Measurements from ENCODE around the gene MYLK3.

MYLK3 gene

DNA sequence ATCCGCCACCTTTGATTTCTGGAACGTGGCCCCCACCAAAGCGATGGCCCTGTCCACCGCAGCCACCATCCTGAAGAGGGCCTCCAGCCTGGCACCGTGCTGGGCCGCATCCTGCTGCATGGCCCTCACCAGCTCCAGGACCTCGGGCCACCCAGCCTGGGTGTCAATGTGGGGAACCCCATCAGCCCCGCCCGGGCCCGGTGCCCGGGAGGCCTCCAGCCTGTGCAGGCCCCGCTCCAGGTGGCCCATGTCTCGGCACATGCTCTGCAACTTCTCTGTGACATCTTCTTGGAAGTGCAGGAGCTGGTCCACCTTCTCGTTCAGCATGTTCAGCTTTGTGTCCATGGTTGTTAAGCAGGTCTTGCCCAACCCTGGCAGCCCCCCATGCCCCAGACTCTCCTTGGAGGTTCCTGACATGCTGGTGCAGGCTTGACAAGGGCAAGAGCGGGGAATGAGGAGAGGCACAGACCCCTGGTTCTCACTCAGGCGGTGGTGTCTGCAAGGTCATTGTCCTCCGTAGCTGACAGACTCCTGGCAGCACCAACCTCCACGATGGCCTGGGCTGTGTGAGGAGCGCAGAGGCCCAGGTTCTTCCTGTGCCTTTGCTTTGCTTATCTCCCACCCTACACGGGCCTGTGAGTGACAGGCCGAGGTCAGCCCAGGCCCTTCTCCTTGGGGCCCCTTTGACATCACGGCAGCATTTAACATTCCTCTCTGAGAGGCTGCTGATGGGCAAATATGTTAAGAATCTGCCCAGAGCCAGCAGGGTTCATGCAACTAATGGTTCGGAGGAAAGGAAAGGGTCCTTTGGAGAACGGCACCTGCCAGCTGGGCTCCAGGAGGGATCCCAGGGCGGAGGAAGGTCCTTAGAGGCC is at the start of gene MYLK3:
MYLK3 (minus strand) TSS at position 568 of the 875 bp plus-strand sequence; CDS start at position 417, 151 bp downstream.
- no peaks in the 10 kb centered on the region for H3K9me3 ChIP-seq (ENCODE audit: control insufficient read depth in 2 of 2, low read length in 2 of 2)
- H3K4me3 ChIP-seq (ENCODE audit: low read length in 2 of 2), result no peak within 1 kb of the TSS
- no peak within 1 kb of the TSS for H3K27ac ChIP-seq (ENCODE audit: low read depth in 2 of 2, low read length in 2 of 2)
- no peaks in the 10 kb centered on the region for H3K27me3 ChIP-seq (ENCODE audit: control insufficient read depth in 2 of 2, insufficient read depth in 2 of 2, low read length in 2 of 2)
- peaks cover 0 to 3% of the 10 kb centered on the region in 2 donors for H3K4me1 ChIP-seq (ENCODE audit: control insufficient read depth in 2 of 2, insufficient read depth in 2 of 2, low read length in 2 of 2)
- H3K9ac ChIP-seq (ENCODE audit: low read depth in 1 of 2, low read length in 2 of 2), result no peak within 1 kb of the TSS
- H3K36me3 ChIP-seq (ENCODE audit: control insufficient read depth in 2 of 2, insufficient read depth in 2 of 2, low read length in 2 of 2), result no peaks in the 10 kb centered on the region

DNA sequence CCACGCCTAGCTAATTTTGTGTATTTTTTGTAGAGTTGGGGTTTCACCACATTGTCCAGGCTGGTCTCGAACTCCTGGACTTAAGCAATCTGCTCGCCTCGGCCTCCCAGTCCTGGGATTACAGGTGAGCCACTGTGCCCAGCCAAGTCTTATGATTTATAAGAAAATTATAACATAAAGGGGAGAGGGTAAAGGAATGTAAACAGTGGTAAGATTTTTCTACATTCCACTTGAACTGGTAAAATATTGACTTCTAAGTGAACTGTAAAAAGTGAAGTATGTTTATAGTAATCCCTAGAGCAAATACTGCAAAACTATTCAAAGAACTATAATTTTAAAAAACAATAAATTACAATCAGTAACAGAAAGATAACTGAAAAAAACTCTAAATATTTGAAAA is 49.4 kb upstream of the MYLK3 start:
- Histone ChIP-seq H3K4me1 (ENCODE audit: control insufficient read depth in 2 of 2, insufficient read depth in 2 of 2, low read length in 2 of 2) (no peaks in the 10 kb centered on the region), H3K27ac (ENCODE audit: low read depth in 2 of 2, low read length in 2 of 2) (no peak overlapping the region), H3K4me3 (ENCODE audit: low read length in 2 of 2) (no peak overlapping the region), H3K9me3 (ENCODE audit: control insufficient read depth in 2 of 2, low read length in 2 of 2) (no peaks in the 10 kb centered on the region), H3K27me3 (ENCODE audit: control insufficient read depth in 2 of 2, insufficient read depth in 2 of 2, low read length in 2 of 2) (no peaks in the 10 kb centered on the region), H3K9ac (ENCODE audit: low read depth in 1 of 2, low read length in 2 of 2) (no peak overlapping the region), H3K36me3 (ENCODE audit: control insufficient read depth in 2 of 2, insufficient read depth in 2 of 2, low read length in 2 of 2) (peaks cover under 1 to 2% of the 10 kb centered on the region in 2 donors)

- Histone ChIP-seq H3K4me1 (ENCODE audit: control insufficient read depth in 2 of 2, insufficient read depth in 2 of 2, low read length in 2 of 2) (no peaks in the 10 kb centered on the region), H3K4me3 (ENCODE audit: low read length in 2 of 2) (no peak overlapping the region), H3K36me3 (ENCODE audit: control insufficient read depth in 2 of 2, insufficient read depth in 2 of 2, low read length in 2 of 2) (no peaks in the 10 kb centered on the region), H3K9me3 (ENCODE audit: control insufficient read depth in 2 of 2, low read length in 2 of 2) (no peaks in the 10 kb centered on the region), H3K9ac (ENCODE audit: low read depth in 1 of 2, low read length in 2 of 2) (no peak overlapping the region), H3K27me3 (ENCODE audit: control insufficient read depth in 2 of 2, insufficient read depth in 2 of 2, low read length in 2 of 2) (no peaks in the 10 kb centered on the region), H3K27ac (ENCODE audit: low read depth in 2 of 2, low read length in 2 of 2) (no peak overlapping the region)
Observed at GRCh38 chr16:46796764-46797269, 48.7 kb upstream of the MYLK3 start.

- no peaks in the 10 kb centered on the region for H3K36me3 ChIP-seq (ENCODE audit: control insufficient read depth in 2 of 2, insufficient read depth in 2 of 2, low read length in 2 of 2)
- H3K27ac ChIP-seq (ENCODE audit: low read depth in 2 of 2, low read length in 2 of 2), result no peak overlapping the region
- H3K9me3 ChIP-seq (ENCODE audit: control insufficient read depth in 2 of 2, low read length in 2 of 2), result no peaks in the 10 kb centered on the region
- no peaks in the 10 kb centered on the region for H3K27me3 ChIP-seq (ENCODE audit: control insufficient read depth in 2 of 2, insufficient read depth in 2 of 2, low read length in 2 of 2)
- peaks cover 3 to 7% of the 10 kb centered on the region in 2 donors for H3K4me1 ChIP-seq (ENCODE audit: control insufficient read depth in 2 of 2, insufficient read depth in 2 of 2, low read length in 2 of 2)
- no peak overlapping the region for H3K4me3 ChIP-seq (ENCODE audit: low read length in 2 of 2)
- H3K9ac ChIP-seq (ENCODE audit: low read depth in 1 of 2, low read length in 2 of 2), result no peak overlapping the region
Observed at GRCh38 chr16:46793841-46794240, 45.7 kb upstream of the MYLK3 start.

GRCh38 chr16:46790599-46791270 is 42.6 kb upstream of the MYLK3 start:
- Histone ChIP-seq H3K36me3 (ENCODE audit: control insufficient read depth in 2 of 2, insufficient read depth in 2 of 2, low read length in 2 of 2) (no peaks in the 10 kb centered on the region), H3K9ac (ENCODE audit: low read depth in 1 of 2, low read length in 2 of 2) (peak overlapping the region in 1 of 2 donors; percentile 75), H3K27ac (ENCODE audit: low read depth in 2 of 2, low read length in 2 of 2) (no peak overlapping the region), H3K9me3 (ENCODE audit: control insufficient read depth in 2 of 2, low read length in 2 of 2) (no peaks in the 10 kb centered on the region), H3K4me1 (ENCODE audit: control insufficient read depth in 2 of 2, insufficient read depth in 2 of 2, low read length in 2 of 2) (peaks cover 3 to 7% of the 10 kb centered on the region in 2 donors), H3K4me3 (ENCODE audit: low read length in 2 of 2) (peak overlapping the region; percentile 69 to 85), H3K27me3 (ENCODE audit: control insufficient read depth in 2 of 2, insufficient read depth in 2 of 2, low read length in 2 of 2) (no peaks in the 10 kb centered on the region)

DNA sequence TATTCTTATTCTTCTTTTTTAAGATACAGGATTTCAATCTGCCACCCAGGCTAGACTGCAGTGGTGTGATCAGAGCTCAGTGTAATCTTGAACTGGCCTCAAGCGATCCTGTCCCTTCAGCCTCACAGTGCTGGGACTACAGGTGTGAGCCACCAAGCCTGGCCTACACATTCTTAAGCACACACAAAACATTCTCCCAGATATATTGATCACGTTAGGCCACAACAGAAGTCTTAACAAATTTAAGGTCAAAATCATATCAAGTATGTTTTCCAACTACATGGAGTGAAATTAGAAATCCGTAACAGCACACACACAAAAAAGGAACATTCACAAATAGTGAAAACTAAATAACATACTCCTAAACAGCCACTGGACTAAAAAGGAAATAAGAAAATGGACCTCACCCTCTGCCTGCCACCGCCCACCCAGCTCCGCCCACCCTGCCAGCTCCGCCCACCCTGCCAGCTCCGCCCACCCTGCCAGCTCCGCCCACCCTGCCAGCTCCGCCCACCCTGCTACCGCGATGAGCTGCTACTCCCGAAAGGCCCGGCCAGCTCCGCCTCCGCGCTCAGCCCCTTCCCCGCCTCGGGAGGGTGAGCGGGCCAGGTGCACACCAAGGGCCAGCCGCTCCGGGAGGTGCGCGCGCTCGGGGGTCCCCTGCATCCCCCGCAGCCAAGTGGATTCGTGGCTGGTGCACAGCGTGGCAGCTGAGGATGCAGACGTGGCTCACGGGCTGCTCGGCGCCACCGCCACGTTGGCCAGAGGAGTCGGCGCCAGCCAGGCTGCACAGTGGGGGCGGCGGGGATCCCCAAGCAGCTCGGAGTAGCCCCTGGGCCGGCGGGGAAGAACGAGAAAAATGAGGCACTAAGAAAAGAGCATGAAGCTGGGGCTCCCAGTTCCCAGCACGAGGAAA is 41.6 kb upstream of the MYLK3 start:
- Histone ChIP-seq H3K36me3 (ENCODE audit: control insufficient read depth in 2 of 2, insufficient read depth in 2 of 2, low read length in 2 of 2) (no peaks in the 10 kb centered on the region), H3K4me3 (ENCODE audit: low read length in 2 of 2) (peak overlapping the region; percentile 69 to 85), H3K9ac (ENCODE audit: low read depth in 1 of 2, low read length in 2 of 2) (peak overlapping the region; percentile 52 to 75), H3K27me3 (ENCODE audit: control insufficient read depth in 2 of 2, insufficient read depth in 2 of 2, low read length in 2 of 2) (no peaks in the 10 kb centered on the region), H3K4me1 (ENCODE audit: control insufficient read depth in 2 of 2, insufficient read depth in 2 of 2, low read length in 2 of 2) (peaks cover 3 to 7% of the 10 kb centered on the region in 2 donors), H3K27ac (ENCODE audit: low read depth in 2 of 2, low read length in 2 of 2) (peak overlapping the region; percentile 71 to 73), H3K9me3 (ENCODE audit: control insufficient read depth in 2 of 2, low read length in 2 of 2) (no peaks in the 10 kb centered on the region)

DNA sequence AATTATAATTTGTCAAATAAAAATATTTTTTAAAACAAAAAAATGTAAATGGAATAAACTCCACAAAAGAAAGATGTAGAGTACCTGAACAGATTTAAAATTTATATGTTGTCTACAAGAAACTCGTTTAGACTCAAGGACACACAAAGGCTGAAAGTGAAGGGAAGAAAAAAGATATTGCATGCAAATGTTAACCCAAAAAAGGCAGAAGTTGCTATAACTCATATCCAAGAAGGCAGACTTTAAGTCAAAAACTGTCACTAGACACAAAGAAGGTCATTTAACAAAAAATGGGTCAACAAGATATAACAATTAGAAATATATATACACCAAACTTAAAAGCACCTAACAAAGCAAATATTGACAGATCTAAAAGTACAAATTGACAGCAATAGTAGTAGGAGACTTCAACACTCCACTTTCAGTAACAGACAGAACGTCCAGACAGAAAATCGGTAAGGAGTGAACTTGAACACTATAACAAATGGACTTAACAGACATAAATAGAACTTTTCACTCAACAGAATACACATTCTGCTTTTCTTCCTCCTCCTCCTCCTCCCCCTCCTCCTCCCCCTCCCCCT is 40.8 kb upstream of the MYLK3 start:
- no peaks in the 10 kb centered on the region for H3K9me3 ChIP-seq (ENCODE audit: control insufficient read depth in 2 of 2, low read length in 2 of 2)
- H3K27ac ChIP-seq (ENCODE audit: low read depth in 2 of 2, low read length in 2 of 2), result peak overlapping the region; percentile 71 to 73

DNA sequence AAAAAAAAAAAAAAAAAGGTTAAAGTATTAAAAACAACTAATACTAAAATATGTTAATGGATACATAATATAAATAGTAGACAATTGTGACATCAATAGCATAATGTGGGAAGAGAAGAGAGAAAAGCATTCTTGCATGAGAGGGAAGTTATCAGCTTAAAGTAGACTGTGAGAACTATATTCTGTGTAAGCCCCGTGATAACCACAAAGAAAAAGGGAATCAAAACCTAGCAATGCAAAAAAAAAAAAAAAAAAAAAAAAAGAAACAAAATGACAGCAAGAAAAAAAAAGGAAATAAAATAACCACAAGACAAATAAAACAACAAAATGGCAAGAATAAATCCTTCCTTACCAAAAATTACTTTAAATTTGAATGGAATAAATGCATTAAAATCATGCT is 39.8 kb upstream of the MYLK3 start:
- no peak overlapping the region for H3K9ac ChIP-seq (ENCODE audit: low read depth in 1 of 2, low read length in 2 of 2)
- H3K9me3 ChIP-seq (ENCODE audit: control insufficient read depth in 2 of 2, low read length in 2 of 2), result no peaks in the 10 kb centered on the region
- H3K36me3 ChIP-seq (ENCODE audit: control insufficient read depth in 2 of 2, insufficient read depth in 2 of 2, low read length in 2 of 2), result no peaks in the 10 kb centered on the region
- H3K4me1 ChIP-seq (ENCODE audit: control insufficient read depth in 2 of 2, insufficient read depth in 2 of 2, low read length in 2 of 2), result peaks cover 3 to 7% of the 10 kb centered on the region in 2 donors
- H3K27ac ChIP-seq (ENCODE audit: low read depth in 2 of 2, low read length in 2 of 2), result no peak overlapping the region
- H3K4me3 ChIP-seq (ENCODE audit: low read length in 2 of 2), result no peak overlapping the region
- no peaks in the 10 kb centered on the region for H3K27me3 ChIP-seq (ENCODE audit: control insufficient read depth in 2 of 2, insufficient read depth in 2 of 2, low read length in 2 of 2)

More for the DNA sequence above, 40.8 kb upstream of the MYLK3 start:
- no peak overlapping the region for H3K4me3 ChIP-seq (ENCODE audit: low read length in 2 of 2)
- H3K36me3 ChIP-seq (ENCODE audit: control insufficient read depth in 2 of 2, insufficient read depth in 2 of 2, low read length in 2 of 2), result no peaks in the 10 kb centered on the region
- no peak overlapping the region for H3K9ac ChIP-seq (ENCODE audit: low read depth in 1 of 2, low read length in 2 of 2)
- peaks cover 3 to 7% of the 10 kb centered on the region in 2 donors for H3K4me1 ChIP-seq (ENCODE audit: control insufficient read depth in 2 of 2, insufficient read depth in 2 of 2, low read length in 2 of 2)
- H3K27me3 ChIP-seq (ENCODE audit: control insufficient read depth in 2 of 2, insufficient read depth in 2 of 2, low read length in 2 of 2), result no peaks in the 10 kb centered on the region

DNA sequence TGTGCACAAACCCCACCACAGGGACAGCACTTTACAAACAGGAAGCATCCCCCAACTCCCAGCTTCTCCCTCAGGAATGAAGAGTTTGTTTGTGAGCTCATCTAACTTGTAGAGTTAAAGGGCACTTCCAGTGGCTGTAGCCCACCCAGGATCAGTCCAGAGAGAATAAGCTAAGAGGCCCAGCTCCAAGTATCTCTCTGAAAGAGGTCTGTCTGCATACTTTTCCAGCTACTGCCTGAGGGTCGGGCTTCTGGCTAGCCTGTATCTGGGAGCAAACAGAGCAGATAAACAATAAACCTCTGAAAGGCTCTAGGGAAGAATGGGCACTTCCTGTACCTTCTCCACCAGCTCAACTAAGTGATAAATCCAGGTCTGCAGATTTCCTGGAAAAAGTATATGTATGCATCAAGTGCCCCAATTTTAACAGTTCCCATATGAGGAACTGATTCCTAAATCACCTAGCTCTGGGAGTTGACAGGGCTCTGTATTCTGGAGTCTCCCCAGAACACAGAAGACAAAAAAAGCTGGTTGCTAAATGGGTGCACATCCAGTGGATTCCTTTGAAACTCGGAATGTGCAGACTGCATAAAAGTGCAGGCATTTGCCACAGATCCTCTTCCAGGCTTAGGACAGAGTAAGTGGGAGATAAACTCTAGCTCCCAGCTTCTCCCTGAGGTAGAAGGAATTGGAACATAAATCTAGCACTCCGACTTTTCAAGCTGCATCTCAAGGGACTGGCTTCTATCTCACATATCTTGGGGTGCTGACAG is 37.1 kb upstream of the MYLK3 start:
- H3K27ac ChIP-seq (ENCODE audit: low read depth in 2 of 2, low read length in 2 of 2), result no peak overlapping the region
- no peaks in the 10 kb centered on the region for H3K36me3 ChIP-seq (ENCODE audit: control insufficient read depth in 2 of 2, insufficient read depth in 2 of 2, low read length in 2 of 2)
- no peak overlapping the region for H3K4me3 ChIP-seq (ENCODE audit: low read length in 2 of 2)
- no peaks in the 10 kb centered on the region for H3K9me3 ChIP-seq (ENCODE audit: control insufficient read depth in 2 of 2, low read length in 2 of 2)
- peaks cover 3 to 5% of the 10 kb centered on the region in 2 donors for H3K4me1 ChIP-seq (ENCODE audit: control insufficient read depth in 2 of 2, insufficient read depth in 2 of 2, low read length in 2 of 2)
- H3K9ac ChIP-seq (ENCODE audit: low read depth in 1 of 2, low read length in 2 of 2), result no peak overlapping the region
- H3K27me3 ChIP-seq (ENCODE audit: control insufficient read depth in 2 of 2, insufficient read depth in 2 of 2, low read length in 2 of 2), result no peaks in the 10 kb centered on the region

All from mucosa of rectum (tissue), 2 donors.